ENCODE measurements around the gene BDNF.

Gene BDNF

GRCh38 chr11:27611390-27611789 lies 88.9 kb downstream of the BDNF start:
- DNase-seq (ENCODE audit: low spot score): no peak
- TF ChIP-seq, protein P1, sequence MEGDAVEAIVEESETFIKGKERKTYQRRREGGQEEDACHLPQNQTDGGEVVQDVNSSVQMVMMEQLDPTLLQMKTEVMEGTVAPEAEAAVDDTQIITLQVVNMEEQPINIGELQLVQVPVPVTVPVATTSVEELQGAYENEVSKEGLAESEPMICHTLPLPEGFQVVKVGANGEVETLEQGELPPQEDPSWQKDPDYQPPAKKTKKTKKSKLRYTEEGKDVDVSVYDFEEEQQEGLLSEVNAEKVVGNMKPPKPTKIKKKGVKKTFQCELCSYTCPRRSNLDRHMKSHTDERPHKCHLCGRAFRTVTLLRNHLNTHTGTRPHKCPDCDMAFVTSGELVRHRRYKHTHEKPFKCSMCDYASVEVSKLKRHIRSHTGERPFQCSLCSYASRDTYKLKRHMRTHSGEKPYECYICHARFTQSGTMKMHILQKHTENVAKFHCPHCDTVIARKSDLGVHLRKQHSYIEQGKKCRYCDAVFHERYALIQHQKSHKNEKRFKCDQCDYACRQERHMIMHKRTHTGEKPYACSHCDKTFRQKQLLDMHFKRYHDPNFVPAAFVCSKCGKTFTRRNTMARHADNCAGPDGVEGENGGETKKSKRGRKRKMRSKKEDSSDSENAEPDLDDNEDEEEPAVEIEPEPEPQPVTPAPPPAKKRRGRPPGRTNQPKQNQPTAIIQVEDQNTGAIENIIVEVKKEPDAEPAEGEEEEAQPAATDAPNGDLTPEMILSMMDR (IDR thresholded peaks at IDR 0.05; ENCODE audit: extremely low read depth, insufficient read depth, missing control alignments): no peak
- in situ Hi-C loops (cut with MboI; ENCODE audit: low pct_unique_long_range_greater_than_20kb, low sequenced_read_pairs, unreplicated experiment): no loop called here

- DNase-seq (ENCODE audit: low spot score): no peak
- in situ Hi-C loops (cut with MboI; ENCODE audit: low pct_unique_long_range_greater_than_20kb, low sequenced_read_pairs, unreplicated experiment): no loop called here
- TF ChIP-seq, protein P1 (IDR thresholded peaks at IDR 0.05; ENCODE audit: extremely low read depth, insufficient read depth, missing control alignments): no peak
Observed at GRCh38 chr11:27610946-27611345, 89.3 kb downstream of the BDNF start.

- in situ Hi-C loops (cut with MboI; ENCODE audit: low pct_unique_long_range_greater_than_20kb, low sequenced_read_pairs, unreplicated experiment): no loop called here
- TF ChIP-seq, protein P1 (IDR thresholded peaks at IDR 0.05; ENCODE audit: extremely low read depth, insufficient read depth, missing control alignments): no peak
- DNase-seq (ENCODE audit: low spot score): no peak
Observed at GRCh38 chr11:27610280-27610679, 90.0 kb downstream of the BDNF start.

DNA sequence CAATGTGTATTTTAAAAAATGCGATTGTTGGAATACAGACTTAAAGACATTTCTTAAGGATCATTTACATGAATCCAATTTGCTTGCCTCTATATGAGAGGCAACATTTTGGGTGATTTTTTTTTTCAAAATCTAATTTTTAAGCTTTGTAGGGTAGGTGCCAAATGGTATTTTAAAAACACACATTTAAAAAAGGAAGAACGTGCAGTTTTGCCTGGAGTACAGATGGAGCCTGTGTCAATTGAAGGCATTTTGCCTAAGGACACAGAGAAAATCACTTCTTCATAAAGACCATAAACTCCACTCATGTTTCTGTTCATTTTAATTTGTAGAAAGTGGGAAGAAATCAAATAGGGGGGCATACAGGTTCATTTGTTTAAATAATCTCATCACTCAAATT lies 91.3 kb downstream of the BDNF start:
- in situ Hi-C loops (cut with MboI; ENCODE audit: low pct_unique_long_range_greater_than_20kb, low sequenced_read_pairs, unreplicated experiment): no loop called here
- no peak for DNase-seq (ENCODE audit: low spot score)
- TF ChIP-seq, protein P1 (IDR thresholded peaks at IDR 0.05; ENCODE audit: extremely low read depth, insufficient read depth, missing control alignments): no peak

DNA sequence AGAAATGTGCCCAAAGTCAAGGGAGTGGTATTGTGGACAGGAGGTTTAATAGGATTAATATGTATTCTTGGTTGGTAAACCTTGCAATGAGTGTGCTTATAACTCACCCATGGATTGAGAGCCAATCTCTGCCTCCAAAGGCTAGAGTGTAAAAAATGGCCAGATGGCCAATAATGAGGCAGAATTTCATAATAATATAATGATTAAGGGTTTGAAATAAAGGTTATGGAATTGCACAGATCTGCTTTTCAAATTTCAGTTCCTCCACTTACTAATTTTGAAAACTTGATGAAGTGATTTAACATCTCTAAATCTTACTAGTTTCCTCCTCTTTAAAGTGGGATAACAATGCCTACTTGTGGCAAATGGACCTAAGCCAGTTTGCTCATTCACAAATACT lies 94.8 kb downstream of the BDNF start:
- DNase-seq (ENCODE audit: low spot score): no peak
- in situ Hi-C loops (cut with MboI; ENCODE audit: low pct_unique_long_range_greater_than_20kb, low sequenced_read_pairs, unreplicated experiment): no loop called here
- TF ChIP-seq, protein P1 (IDR thresholded peaks at IDR 0.05; ENCODE audit: extremely low read depth, insufficient read depth, missing control alignments): no peak

Data from GM13977 (cell line).